Stimulated activated CD4-positive, alpha-beta T cell treated with anti-CD3 and anti-CD28 coated beads, Interleukin-4, amount 100 ng/mL, for 1 hour (primary cell): ENCODE measurements around the gene SCNM1.

Source experiments
- DNase-seq: peaks from one replicate; pipeline ENCODE4 v3.0.0-alpha.2; 2020

Gene SCNM1

DNA sequence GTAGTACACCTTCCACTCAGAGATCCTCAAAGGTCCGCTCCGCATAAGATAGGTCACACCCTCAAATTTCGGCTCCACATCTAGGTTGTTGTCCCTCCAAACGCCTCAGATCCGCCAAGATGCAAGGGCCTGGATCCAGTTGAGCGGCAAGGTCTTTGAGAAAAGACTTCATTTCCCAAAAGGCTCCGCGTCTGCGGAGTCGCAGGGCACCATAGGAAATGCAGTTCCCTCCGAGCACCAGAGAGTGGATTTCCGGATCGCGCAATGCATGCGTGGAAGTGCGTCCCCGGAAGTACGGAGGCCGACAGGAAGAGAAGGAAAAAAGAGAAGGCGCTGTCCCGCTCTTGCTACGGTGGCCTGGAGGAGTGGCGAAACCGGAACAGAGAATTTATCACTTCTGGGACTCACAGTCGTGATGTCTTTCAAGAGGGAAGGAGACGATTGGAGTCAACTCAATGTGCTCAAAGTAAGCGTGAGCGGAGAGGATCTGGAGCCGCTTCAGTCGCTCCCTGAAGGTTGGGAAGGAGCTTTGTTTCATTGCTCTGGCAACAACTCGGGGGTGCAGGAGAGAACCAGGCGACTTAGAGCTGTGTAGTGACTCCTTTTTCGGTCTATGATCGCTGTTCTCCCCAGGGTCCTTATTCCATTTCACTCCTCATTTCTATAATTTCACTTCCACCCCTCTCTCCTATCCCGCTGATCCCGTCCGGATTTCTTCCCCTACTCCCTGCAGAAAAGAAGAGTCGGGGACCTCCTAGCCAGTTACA is at the start of gene SCNM1, which contains the start of gene LYSMD1:
TSS of gene SCNM1 (plus strand) at position 407 of the 767 bp plus-strand sequence. CDS start at position 416, 9 bp downstream.
TSS of gene LYSMD1 (minus strand) at position 165 of the 767 bp plus-strand sequence. CDS start 644 bp downstream, outside the sequence.
- DNase-seq = peak; percentile 92

DNA sequence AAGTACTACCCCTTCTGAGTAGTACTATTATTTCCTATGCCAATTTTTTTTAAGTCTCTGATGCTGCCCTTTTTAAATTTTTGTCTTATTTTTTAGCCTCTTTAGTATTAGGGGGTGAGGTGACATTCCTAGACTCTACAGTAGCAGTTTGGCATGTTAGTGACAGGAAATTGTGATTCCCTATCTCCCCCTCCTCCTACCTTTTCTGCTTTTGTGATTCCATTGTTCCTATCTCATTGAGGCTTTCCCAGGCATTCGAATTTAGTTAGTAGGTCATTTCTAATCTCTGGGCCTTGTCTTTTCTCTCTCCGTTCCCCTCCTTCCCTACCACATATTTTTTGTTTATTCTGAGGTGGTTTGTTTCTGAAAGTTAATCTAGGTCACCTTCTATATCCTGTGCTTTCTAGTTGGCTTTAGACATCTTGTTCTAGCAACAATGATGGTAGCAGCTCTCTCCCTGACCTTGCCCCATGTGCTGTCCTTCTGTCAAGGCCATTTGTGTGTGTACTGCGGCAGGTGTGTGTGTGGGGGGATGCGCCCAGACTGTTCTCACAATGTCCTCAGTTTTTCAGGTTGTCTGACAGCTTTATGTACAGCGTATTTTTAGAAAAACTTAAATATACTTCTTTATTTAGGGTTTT is 41.1 kb upstream of the SCNM1 start:
- no peak for DNase-seq

DNA sequence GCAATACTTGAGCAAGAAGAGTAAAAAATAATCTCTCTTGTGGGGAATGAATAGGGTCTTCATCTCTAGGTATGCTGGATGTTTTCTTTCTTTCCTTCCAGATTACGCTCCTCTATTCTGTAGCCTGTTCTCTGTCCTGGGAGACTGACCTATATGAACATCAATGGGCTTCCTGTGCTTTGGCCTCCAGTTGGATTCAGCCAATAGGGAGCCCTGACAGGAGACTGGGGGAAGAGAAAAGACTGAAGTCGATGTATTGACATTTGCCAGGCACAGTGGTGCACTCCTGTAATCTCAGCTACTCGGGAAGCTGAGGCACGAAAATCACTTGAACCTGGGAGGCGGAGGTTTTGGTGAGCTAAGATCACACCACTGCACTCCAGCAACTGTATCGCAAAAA is 37.1 kb upstream of the SCNM1 start:
- no peak for DNase-seq

DNA sequence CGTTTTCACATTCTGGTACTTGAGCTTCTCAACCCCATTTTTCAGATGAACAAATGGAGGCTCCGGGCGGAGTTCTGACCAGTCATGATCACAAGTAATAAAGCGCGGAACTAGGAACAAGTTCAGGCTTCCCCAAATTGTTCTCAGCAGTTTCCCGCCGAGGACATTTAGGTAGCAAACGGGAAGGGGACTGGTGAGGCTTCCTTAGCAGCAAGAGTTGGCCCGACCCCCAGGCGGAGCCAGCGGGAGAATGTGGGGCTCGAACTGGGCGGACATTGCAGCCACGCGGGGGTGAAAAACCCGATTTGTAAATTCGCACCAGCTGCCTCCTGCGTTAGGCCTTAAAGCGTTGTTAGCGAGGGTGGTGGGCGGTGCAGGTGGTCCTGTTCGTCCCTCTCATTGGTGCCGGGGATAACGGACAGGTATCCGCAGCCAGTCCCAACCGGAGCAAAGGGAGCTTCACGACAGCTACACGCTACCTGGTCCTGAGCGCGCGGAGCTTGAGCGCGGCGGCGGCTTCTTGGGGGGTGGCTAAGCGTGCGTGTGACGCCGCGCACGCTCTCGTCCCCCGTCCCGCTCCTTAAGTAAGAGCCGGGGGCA is 34.9 kb upstream of the SCNM1 start:
- DNase-seq = peak; percentile 83

GRCh38 chr1:151131701-151132334 is 34.1 kb upstream of the SCNM1 start:
- DNase-seq = no peak

GRCh38 chr1:151132335-151133017 is 33.5 kb upstream of the SCNM1 start:
- no peak for DNase-seq

DNA sequence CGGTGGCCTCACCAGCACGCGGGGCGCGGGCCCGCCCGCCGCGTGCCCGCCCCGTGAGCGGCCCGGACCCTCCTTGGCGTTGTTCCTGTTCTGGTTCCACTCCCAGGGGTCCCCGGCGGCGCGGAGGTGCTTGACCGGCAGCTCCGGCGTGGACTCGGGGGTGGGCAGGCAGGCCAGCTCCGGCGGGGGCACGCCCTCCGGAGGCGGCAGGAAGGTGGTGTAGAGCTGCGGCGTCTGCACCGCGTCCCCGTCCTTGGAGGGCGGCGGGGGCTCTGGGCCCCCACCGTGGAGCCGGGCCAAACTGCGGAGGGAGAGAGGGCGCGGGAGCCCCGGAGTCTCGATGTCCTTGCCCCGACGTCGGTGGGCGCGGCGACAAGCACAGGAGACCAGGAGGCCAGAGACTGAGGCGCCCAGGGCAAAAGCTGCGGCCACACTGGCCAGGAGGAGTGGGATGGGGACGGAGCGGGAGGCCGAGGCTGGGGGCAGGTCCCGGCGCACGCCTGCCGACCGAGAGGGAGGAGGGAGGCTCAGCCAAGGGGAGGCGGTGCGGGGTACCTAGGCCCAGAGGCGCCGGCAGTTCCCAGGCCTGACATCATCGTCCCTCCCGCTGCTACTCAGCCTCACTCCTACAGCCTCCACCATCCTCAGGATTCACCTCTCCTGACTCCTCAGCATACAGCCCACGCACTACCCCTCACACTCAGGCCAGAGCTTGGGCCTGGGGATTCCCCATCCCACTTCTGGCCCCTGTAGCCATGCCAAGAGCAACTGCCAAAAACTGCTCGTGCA is 32.7 kb upstream of the SCNM1 start:
- no peak for DNase-seq

DNA sequence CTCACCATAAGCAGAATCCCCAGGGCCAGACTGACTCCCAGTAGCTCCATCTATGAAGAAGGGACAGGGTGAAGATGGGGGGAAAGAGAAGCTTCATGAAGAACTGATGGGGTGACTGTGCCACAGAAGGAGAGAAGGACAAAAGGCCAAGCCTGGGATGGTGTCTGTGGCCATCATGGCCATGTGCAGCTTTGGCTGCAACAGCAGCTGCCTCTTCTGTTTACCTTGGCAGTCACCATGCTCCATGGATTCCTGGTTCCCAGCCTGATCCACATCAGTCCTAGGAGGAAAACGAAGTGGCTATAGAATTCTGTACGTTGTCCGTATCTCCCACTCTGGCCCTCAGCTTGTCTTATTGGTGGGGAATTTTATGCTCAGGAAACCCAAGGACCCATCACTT is 31.5 kb upstream of the SCNM1 start:
- DNase-seq = no peak

DNA sequence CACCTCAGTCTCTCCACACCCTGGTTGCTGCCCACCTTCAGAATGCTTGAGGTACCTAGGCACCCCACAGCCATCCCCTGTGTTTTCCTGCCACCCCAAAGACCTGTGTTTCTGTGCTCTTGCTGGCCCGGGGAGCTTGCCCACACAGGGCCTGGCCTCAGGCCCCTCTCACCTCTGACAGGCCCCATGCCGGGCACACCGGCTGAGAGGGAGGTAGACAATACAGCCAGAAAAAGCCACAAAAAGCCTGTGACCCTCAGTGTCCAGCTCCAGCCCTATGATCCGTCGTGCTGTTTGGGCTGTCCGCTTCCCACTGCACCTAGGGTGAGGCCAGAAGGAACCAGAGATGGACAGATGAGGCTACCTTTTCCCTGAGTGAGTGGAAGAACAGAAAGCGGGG is 31.0 kb upstream of the SCNM1 start:
- no peak for DNase-seq

DNA sequence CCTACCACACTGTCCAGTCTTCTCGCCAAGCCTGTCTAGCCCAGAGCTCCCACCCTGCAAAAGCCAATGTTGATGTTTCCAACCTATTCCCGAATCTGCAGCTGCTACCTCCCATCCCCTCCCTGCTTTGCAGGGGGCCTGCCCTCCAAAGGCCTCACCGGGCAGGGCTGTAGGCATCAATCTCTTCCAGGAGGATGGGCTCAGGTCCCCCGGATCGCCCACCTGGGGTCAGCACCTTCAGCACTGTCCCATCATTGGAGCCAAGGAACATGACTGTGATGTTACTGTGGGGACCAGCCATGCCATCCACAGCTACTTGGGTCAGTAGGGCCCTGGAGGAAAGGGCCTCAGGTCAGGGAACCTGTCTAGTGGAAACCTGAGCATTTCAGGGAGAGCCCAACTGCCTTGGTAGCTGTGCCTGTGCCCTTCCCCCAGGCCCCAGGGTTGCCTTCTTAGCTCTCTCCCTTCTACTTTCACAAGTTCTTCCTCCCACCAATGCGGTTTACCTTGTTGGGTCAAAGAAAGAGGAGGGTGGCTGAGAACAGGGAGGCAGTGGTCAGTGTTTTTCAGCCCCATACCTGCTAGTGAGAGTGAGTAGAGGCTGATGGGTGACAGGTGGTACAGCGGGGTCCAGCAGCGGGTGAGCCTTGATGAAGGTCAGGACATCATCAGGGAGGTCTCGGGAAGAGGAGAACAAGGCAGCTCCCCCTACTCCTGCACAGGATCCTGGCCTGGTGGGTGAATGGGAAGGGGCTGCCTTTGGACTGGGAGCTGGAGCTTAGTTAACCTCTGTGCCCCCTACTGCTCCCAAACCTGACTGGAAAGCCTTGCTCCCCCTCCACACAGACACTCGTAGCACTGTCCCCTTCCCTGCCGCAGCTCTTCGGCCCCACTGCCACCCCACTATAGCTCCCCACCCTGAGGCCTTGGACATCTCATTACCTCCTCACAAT is 30.2 kb upstream of the SCNM1 start:
- no peak for DNase-seq

DNA sequence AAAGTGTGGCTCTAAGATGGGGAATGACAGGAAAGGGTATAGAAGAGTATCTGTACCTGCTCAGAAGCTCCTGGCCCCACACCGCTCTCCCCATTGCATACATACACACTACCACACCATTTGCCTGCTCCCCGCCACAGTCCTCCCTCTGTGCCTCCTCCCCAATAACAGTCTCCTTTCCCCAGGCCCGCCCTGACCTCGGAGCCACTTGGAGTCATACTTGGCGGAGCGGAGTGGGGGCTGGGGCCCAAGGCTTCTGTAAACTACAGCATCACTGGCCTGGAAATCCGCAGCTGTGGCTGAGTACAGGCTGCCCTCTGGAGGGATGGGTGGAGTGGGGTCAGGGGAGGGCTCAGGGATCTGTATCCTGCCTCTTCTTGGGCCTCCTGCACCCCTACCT is 28.2 kb upstream of the SCNM1 start:
- no peak for DNase-seq

GRCh38 chr1:151142411-151143056 is 23.4 kb upstream of the SCNM1 start:
- DNase-seq = no peak

- DNase-seq = no peak
These were observed 22.9 kb upstream of the SCNM1 start for GRCh38 chr1:151143057-151143435.

- DNase-seq = no peak
These were observed 22.0 kb upstream of the SCNM1 start for GRCh38 chr1:151143986-151144385.

- no peak for DNase-seq
These were observed 21.3 kb upstream of the SCNM1 start for GRCh38 chr1:151144474-151145303.

DNA sequence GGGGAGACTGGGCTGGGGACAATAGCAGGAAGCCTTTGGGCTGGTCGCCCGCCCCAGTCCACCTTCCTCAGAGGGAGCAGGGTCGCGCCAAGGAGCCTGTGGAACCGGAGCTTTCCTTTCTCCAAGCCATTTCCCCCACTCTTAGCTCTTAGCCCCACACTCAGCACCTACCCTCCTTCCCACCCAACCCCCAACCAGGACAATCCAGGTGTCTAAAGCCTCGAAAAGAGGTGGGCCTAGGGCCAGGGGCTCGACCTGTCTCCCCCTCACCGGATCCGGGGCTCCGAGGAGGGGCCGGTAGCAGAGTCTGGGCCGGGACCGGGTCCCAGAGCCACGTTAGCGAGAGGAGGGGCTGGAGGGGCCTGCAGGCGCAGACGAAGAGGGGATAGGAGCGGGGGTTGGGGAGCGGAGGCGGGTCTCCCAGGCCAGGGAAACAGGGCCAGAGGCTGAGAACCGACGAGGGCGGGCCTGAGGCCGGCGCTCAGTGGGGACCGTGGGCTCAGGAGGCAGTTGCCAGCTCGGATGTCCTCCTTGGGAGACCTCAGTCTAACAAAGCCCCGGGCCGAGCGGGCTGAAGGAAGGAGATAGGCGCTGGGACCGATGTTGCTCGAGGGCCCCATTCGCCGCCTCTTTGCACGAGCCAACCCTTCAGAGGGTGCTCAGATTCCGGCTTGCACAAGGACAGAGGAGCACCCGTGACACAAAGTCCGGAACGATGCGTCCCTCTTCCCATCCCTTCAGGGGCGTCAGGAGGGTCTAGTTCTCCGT is 20.5 kb upstream of the SCNM1 start:
- peak; percentile 30 for DNase-seq

DNA sequence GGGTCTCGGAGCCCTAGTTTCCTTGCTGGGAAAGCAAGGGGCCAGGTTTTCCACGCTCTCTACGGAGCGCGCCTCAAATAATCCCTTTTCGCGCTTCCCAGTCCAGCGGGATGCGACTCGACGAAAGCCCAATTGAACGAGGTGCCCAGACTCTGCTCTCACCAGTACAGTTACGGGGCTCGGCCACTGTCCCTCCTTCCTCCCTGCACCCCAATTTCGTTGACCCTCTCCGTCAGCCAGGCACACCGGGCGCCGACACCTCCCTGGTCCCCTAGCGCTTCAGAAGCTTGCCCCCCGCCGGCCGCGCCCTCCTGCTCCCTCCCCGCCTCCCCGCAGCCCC is 19.9 kb upstream of the SCNM1 start:
- no peak for DNase-seq

GRCh38 chr1:151146412-151147131 is 19.4 kb upstream of the SCNM1 start, which contains the start of gene SEMA6C:
Gene SEMA6C (minus strand): TSS chr1:151146631. CDS start chr1:151142621, 4,010 bp downstream.
- peak; percentile 87 for DNase-seq
